K562 (cell line): ENCODE results near the gene SMC5.

Experiments
- BRF1 ChIP-seq: IDR thresholded peaks from 3 replicates; pipeline ENCODE4 v1.6.1; 2011; ENCODE audit warnings: borderline replicate concordance, mild to moderate bottlenecking; ENCODE audit not compliant: insufficient read length; ENCODE audit errors: extremely low read depth
- EP300 ChIP-seq: IDR thresholded peaks from 2 replicates; pipeline ENCODE4 v1.6.1; 2012; ENCODE audit warnings: low read length, improper control_type of control experiment
- EZH2 ChIP-seq: IDR thresholded peaks from 2 replicates; pipeline ENCODE4 v1.6.1; 2012; ENCODE audit warnings: low read depth, mild to moderate bottlenecking, inconsistent platforms, low read length, borderline replicate concordance
- HNRNPUL1 ChIP-seq: fragments of 200-400 bp; formaldehyde crosslinking; IDR thresholded peaks from 2 replicates; pipeline ENCODE4 v1.6.1; 2017; ENCODE audit warnings: low read length
- MEF2D ChIP-seq: conservative IDR thresholded peaks from 2 replicates; pipeline ENCODE4 v1.6.1; 2016; ENCODE audit warnings: low read depth, missing genetic modification characterization, missing compliant biosample characterization
- NFYB ChIP-seq: IDR thresholded peaks from 2 replicates; pipeline ENCODE4 v1.6.1; 2011; ENCODE audit warnings: mild to moderate bottlenecking, moderate library complexity; ENCODE audit not compliant: insufficient read length; ENCODE audit errors: extremely low read depth
- RFX5 ChIP-seq: IDR thresholded peaks from 2 replicates; pipeline ENCODE4 v1.6.1; 2011; ENCODE audit warnings: low read depth, mild to moderate bottlenecking, improper control_type of control experiment, low read length
- YY1 ChIP-seq, 3 experiments: IDR thresholded peaks; 2 replicates each; pipeline ENCODE4 v1.6.1; 2011; ENCODE audit warnings: low read length in 2 of 3, mild to moderate bottlenecking in 2 of 3, moderate library complexity in 2 of 3, borderline replicate concordance in 1 of 3, control low read depth in 1 of 3, low read depth in 1 of 3; ENCODE audit not compliant: insufficient read depth in 3 of 3, insufficient replicate concordance in 2 of 3, control insufficient read depth in 1 of 3, insufficient read length in 1 of 3; ENCODE audit errors: extremely low read depth in 1 of 3
- ZNF274 ChIP-seq: IDR thresholded peaks from 2 replicates; pipeline ENCODE4 v1.6.1; 2011; ENCODE audit warnings: low read depth, mild to moderate bottlenecking, low read length, moderate library complexity, borderline replicate concordance
- ZNF551 ChIP-seq: fragments of 250-450 bp; sonication (Bioruptor Pico); IDR thresholded peaks from 2 replicates; pipeline ENCODE4 v1.5.0; 2021; ENCODE audit warnings: mild to moderate bottlenecking, moderate library complexity
- TF ChIP-seq, protein P1 (sequence below): fragments of 450-650 bp; IDR thresholded peaks from 2 replicates; pipeline ENCODE4 v1.7.1; 2018; ENCODE audit warnings: mild to moderate bottlenecking, low read depth; ENCODE audit not compliant: partially characterized antibody
- TF ChIP-seq, protein P2 (sequence below), 3 experiments: IDR thresholded peaks in 2 of 3; conservative IDR thresholded peaks in 1 of 3; 2 replicates each; pipeline ENCODE4 v1.5.1; 2011 to 2012; ENCODE audit warnings: low read length in 3 of 3, mild to moderate bottlenecking in 3 of 3, control low read depth in 2 of 3, improper control_type of control experiment in 1 of 3, inconsistent platforms in 1 of 3, low read depth in 1 of 3, mixed read lengths in 1 of 3, moderate library complexity in 1 of 3; ENCODE audit not compliant: insufficient read depth in 2 of 3

DNA sequence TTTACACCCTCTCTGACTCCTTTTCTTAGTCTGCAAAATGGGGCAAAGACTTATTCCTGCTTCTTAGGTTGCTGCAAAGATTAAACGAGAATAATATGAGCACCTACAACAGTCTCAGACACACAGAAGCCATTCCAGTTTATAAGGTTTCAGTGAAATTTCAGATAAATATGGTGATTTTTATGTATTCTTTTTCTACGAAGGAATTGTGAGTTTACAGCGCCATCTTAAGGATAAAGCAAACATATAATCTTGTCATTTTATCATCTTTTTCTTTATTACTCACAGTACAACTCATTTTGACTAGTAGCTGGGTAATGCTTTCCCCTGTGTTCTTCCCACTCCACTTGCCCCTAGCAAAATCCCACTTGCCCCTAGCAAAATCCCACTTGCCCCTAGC, 29.2 kb upstream of the SMC5 start:
- TF ChIP-seq MEF2D (tag), result no peak
- TF ChIP-seq, protein P1, sequence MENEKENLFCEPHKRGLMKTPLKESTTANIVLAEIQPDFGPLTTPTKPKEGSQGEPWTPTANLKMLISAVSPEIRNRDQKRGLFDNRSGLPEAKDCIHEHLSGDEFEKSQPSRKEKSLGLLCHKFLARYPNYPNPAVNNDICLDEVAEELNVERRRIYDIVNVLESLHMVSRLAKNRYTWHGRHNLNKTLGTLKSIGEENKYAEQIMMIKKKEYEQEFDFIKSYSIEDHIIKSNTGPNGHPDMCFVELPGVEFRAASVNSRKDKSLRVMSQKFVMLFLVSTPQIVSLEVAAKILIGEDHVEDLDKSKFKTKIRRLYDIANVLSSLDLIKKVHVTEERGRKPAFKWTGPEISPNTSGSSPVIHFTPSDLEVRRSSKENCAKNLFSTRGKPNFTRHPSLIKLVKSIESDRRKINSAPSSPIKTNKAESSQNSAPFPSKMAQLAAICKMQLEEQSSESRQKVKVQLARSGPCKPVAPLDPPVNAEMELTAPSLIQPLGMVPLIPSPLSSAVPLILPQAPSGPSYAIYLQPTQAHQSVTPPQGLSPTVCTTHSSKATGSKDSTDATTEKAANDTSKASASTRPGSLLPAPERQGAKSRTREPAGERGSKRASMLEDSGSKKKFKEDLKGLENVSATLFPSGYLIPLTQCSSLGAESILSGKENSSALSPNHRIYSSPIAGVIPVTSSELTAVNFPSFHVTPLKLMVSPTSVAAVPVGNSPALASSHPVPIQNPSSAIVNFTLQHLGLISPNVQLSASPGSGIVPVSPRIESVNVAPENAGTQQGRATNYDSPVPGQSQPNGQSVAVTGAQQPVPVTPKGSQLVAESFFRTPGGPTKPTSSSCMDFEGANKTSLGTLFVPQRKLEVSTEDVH, result no peak
- TF ChIP-seq ZNF274, result no peak
- no peak for TF ChIP-seq BRF1
- no peak for TF ChIP-seq EZH2
- no peak for TF ChIP-seq RFX5
- TF ChIP-seq EP300, result no peak
- no peak for TF ChIP-seq YY1 (IDR thresholded peaks at IDR 0.05; ENCODE audit: borderline replicate concordance in 1 of 3, control insufficient read depth in 1 of 3, extremely low read depth in 1 of 3, insufficient read depth in 3 of 3, insufficient read length in 1 of 3, insufficient replicate concordance in 2 of 3, low read depth in 1 of 3, low read length in 2 of 3)
- no peak for TF ChIP-seq ZNF551
- no peak for TF ChIP-seq HNRNPUL1
- TF ChIP-seq, protein P2, sequence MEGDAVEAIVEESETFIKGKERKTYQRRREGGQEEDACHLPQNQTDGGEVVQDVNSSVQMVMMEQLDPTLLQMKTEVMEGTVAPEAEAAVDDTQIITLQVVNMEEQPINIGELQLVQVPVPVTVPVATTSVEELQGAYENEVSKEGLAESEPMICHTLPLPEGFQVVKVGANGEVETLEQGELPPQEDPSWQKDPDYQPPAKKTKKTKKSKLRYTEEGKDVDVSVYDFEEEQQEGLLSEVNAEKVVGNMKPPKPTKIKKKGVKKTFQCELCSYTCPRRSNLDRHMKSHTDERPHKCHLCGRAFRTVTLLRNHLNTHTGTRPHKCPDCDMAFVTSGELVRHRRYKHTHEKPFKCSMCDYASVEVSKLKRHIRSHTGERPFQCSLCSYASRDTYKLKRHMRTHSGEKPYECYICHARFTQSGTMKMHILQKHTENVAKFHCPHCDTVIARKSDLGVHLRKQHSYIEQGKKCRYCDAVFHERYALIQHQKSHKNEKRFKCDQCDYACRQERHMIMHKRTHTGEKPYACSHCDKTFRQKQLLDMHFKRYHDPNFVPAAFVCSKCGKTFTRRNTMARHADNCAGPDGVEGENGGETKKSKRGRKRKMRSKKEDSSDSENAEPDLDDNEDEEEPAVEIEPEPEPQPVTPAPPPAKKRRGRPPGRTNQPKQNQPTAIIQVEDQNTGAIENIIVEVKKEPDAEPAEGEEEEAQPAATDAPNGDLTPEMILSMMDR (IDR thresholded peaks at IDR 0.05 in 2 of 3, conservative IDR thresholded peaks at IDR 0.05 in 1 of 3; ENCODE audit: insufficient read depth in 2 of 3, low read depth in 1 of 3, low read length in 3 of 3), result peak; percentile 15 to 52 (median 27); a peak in 3 of 6 replicates
- TF ChIP-seq NFYB, result no peak
